Measurements from ENCODE around the gene MINDY4.

The MINDY4 gene

DNA sequence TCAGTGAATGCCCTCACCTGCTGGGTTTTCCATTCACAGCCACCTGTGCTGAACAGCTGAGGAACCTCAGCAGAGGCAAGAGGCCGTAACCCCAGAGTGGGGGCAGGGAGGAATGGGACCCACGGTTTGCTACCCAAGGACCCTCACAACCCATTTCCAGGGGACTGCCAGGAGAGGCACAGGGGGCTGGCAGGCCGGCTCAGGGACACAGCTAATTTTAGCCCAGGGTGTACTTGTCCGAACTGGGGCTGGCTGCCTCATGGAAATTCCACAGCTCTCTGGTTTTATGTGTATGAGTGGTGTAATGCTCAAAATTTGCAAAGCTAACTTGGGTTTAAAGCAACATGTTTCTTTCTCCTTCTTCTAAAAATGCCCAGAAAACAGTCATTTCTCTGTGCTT is 42.2 kb downstream of the MINDY4 start:
- DNase-seq (ENCODE audit: low read depth): no peak
- TF ChIP-seq, protein P1, sequence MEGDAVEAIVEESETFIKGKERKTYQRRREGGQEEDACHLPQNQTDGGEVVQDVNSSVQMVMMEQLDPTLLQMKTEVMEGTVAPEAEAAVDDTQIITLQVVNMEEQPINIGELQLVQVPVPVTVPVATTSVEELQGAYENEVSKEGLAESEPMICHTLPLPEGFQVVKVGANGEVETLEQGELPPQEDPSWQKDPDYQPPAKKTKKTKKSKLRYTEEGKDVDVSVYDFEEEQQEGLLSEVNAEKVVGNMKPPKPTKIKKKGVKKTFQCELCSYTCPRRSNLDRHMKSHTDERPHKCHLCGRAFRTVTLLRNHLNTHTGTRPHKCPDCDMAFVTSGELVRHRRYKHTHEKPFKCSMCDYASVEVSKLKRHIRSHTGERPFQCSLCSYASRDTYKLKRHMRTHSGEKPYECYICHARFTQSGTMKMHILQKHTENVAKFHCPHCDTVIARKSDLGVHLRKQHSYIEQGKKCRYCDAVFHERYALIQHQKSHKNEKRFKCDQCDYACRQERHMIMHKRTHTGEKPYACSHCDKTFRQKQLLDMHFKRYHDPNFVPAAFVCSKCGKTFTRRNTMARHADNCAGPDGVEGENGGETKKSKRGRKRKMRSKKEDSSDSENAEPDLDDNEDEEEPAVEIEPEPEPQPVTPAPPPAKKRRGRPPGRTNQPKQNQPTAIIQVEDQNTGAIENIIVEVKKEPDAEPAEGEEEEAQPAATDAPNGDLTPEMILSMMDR (conservative IDR thresholded peaks at IDR 0.05; ENCODE audit: low read depth, low read length): no peak

DNA sequence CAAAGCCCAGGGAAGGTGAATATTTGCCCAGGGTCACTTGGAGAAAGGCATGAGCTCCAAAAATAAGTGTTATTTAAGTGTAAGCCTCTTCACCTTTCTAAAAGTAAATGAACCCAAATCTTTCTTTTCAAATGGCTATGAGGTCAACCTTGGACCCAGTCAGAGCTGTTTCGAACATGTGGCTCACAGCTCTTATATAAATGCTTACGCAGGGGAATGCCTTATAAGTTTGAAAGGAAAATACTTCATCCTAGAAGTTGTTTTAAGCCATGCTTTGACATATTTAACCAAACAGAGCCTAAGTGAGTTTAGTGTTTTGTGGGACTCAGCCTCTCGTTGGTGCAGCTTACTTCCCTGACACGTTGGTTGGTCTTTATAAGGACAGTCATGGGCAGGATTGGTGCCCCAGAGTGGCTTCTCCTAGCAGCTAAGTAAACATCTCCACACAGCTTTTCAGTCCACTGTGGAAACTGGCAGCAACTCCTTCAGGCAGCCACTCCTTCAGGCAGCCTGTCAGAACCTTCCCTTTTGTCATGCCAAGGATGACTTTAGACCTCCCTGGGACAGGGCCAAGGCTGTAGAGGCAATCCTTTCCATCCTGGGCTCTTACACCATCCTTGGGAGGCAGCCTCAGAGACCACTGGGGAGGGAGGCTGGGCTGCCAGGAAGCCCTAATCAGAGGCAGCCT is 43.6 kb downstream of the MINDY4 start:
- TF ChIP-seq, protein P1 (conservative IDR thresholded peaks at IDR 0.05; ENCODE audit: low read depth, low read length): no peak
- H3K4me3 ChIP-seq (ENCODE audit: low read length): no peak overlapping the region
- DNase-seq (ENCODE audit: low read depth): no peak

More for the DNA sequence above, 42.2 kb downstream of the MINDY4 start:
- no peak overlapping the region for H3K4me3 ChIP-seq (ENCODE audit: low read length)

DNA sequence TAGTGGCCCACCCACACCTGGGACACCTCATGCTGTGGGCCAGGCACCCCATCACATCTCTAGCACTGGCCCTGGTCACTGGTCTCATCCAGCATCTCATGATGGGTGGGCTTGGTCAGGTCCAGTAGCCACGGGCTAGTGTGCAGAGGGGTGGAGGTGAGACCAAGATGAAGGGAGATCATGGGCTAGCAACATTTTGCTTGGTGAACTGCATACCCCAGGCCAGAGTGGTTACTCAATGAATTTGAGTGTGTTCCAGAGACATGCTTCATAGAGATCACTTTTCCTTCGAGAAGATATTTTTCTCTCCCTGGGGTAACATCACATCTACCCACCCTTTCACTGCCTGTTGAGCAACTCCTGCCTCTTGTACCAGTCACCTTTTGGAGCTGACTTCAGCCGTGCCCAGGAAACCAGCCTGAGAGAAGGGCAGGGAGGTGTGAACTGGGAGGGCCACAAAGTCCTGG is 44.2 kb downstream of the MINDY4 start:
- H3K4me3 ChIP-seq (ENCODE audit: low read length): no peak overlapping the region
- TF ChIP-seq, protein P1 (conservative IDR thresholded peaks at IDR 0.05; ENCODE audit: low read depth, low read length): no peak
- DNase-seq (ENCODE audit: low read depth): no peak

DNA sequence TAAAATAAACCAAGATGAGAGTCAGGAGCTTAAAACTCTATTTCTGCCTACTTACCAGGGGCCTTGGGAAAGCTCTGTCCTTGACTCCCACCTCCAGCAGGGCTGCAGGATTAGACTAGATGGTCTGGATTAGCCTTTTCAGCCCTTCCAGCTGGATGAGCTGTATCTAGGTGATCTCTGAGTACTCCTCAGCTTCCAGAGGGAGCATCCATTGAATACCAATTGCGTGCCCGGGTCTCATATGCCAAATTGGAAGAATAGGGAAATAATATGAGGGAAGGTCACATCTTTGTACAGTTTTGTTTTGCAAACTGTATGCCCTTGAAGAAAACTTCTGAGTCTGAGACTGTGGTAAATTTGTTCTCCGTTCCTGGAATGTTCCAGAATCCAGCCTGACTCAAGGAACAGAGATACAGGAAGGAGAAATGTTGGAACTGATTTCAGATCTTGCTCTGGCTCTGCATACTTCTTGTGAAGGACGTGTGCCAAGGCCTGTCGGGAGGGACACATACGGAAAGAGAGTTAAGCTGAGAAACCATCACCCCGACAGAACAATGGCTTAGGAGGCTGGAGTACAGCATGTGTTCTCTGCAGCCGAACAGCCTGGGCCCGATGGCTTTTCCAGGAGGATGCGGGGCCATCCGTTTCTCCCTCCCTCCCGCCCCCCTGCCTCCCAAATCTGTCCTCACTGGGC is 44.9 kb downstream of the MINDY4 start:
- TF ChIP-seq, protein P1 (conservative IDR thresholded peaks at IDR 0.05; ENCODE audit: low read depth, low read length): no peak
- no peak overlapping the region for H3K4me3 ChIP-seq (ENCODE audit: low read length)

DNA sequence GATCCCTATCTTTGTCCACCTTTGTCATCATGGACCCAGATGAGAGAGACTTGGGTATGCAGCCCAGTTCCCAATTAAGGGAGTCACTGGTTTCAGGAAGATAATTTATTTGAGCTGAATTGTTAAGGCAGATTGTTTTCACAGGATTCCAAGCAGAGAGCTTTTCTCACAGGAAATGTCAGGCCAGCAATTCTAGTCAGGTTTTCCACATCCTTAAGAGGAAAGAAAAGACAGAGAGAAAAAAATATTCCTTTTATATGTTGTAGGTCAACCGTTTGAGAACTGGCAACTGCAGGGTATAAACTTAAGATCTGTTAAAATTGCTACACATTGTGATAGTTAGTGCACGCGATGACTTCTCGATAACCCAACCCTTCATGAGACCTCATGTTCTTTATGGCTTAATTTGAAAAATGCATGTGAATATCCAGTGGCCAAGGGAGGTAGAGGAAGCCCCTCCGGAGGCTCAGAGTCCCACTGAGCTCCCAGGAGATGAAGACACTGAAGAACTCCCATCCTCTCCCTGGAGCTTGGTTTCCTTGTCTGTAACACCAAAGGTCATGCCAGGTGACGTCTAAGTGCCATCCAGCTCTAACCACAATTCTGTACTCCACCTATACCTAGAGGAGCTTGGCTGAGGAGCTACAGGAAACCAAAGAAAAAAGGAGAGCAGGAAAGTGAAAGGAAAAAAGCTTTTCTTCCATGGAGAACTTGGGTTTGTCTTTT is 45.6 kb downstream of the MINDY4 start:
- TF ChIP-seq, protein P1 (conservative IDR thresholded peaks at IDR 0.05; ENCODE audit: low read depth, low read length): no peak
- no peak for DNase-seq (ENCODE audit: low read depth)
- no peak overlapping the region for H3K4me3 ChIP-seq (ENCODE audit: low read length)

More for the DNA sequence above, 44.9 kb downstream of the MINDY4 start:
- DNase-seq (ENCODE audit: low read depth): no peak

DNA sequence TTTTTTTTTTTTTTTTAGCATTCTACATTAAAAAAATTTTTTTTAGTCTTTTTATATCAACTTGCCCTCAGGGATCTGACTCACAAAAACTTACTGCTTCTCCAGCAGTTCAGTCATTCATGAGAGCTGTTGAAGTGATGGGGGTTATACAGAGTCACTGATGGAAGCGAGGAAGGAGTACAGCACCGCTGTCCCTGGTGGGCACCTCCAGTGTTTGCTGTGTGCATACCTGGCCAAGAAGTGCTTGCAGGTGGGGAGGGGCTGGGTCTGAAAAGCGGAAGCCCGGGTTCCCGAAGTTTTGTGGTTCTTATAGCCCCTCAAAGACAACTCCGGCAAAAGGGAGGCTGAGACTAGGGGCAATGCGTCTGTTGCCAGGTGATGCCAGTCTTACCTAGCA is 46.2 kb downstream of the MINDY4 start:
- no peak for DNase-seq (ENCODE audit: low read depth)
- TF ChIP-seq, protein P1 (conservative IDR thresholded peaks at IDR 0.05; ENCODE audit: low read depth, low read length): no peak

More for the DNA sequence above, 46.2 kb downstream of the MINDY4 start:
- no peak overlapping the region for H3K4me3 ChIP-seq (ENCODE audit: low read length)
